A673 (cell line): ENCODE data around the gene PEPD. TPM values are rescaled to one million over a fixed set of nuclear protein-coding genes. Genes with fewer than 3 reads are reported as not detected.

ENCODE experiments used
- BruUV-seq: library from RNA; stranded (reverse); fragments of 400-500 nt; replicated peaks from 2 replicates; lab custom pipeline; 2021; lab: Mats Ljungman, UMichigan
- CTCF ChIA-PET: fragments of 300-600 bp; sonication (Branson Sonifier 250); formaldehyde crosslinking; loops from one replicate; lab custom pipeline; 2022; ENCODE audit warnings: antibody characterized with exemption; lab: Charles Lee
- POLR2A ChIA-PET: fragments of 300-600 bp; sonication (Branson Sonifier 250); formaldehyde crosslinking; loops from one replicate; lab custom pipeline; 2022; ENCODE audit warnings: antibody characterized with exemption; ENCODE audit not compliant: low non-redundant PET; lab: Charles Lee
- DNase-seq: peaks from one replicate; pipeline ENCODE4 v3.0.0-alpha.2; 2015; ENCODE audit warnings: low spot score
- H3K27ac ChIP-seq: fragments of 200-600 bp; sonication (generic); 2 replicates; pipeline ENCODE4 v1.5.1; 2016; ENCODE audit warnings: mixed run types, low read depth, mild to moderate bottlenecking, mixed read lengths, antibody characterized with exemption, low read length; ENCODE audit not compliant: poor library complexity, severe bottlenecking
- H3K27me3 ChIP-seq: fragments of 200-600 bp; sonication (generic); replicated peaks from 2 replicates; pipeline ENCODE4 v1.6.1; 2017; ENCODE audit warnings: mixed run types, low read depth, mild to moderate bottlenecking, mixed read lengths, antibody characterized with exemption, low read length; ENCODE audit not compliant: insufficient read depth, poor library complexity
- H3K36me3 ChIP-seq: fragments of 200-600 bp; sonication (generic); 2 replicates; pipeline ENCODE4 v1.6.1; 2016; ENCODE audit warnings: mixed run types, mild to moderate bottlenecking, mixed read lengths, antibody characterized with exemption, low read length; ENCODE audit not compliant: insufficient read depth, poor library complexity, severe bottlenecking
- H3K4me1 ChIP-seq: fragments of 200-600 bp; sonication (generic); 2 replicates; pipeline ENCODE4 v1.6.1; 2017; ENCODE audit warnings: mixed run types, mild to moderate bottlenecking, mixed read lengths, antibody characterized with exemption, low read length; ENCODE audit not compliant: insufficient read depth, poor library complexity, severe bottlenecking
- H3K4me3 ChIP-seq: fragments of 200-600 bp; sonication (generic); 2 replicates; pipeline ENCODE4 v1.5.1; 2016; ENCODE audit warnings: low read depth, mixed run types, mild to moderate bottlenecking, mixed read lengths, low read length; ENCODE audit not compliant: poor library complexity, severe bottlenecking
- H3K9me3 ChIP-seq: fragments of 200-600 bp; sonication (generic); 2 replicates; pipeline ENCODE4 v1.6.1; 2016; ENCODE audit warnings: mixed run types, low read depth, mild to moderate bottlenecking, mixed read lengths, antibody characterized with exemption, low read length; ENCODE audit not compliant: poor library complexity, severe bottlenecking
- EZH2 ChIP-seq: fragments of 200-600 bp; sonication (generic); IDR thresholded peaks from 2 replicates; pipeline ENCODE4 v1.6.1; 2017; ENCODE audit warnings: borderline replicate concordance, low read depth, mild to moderate bottlenecking, mixed read lengths, antibody characterized with exemption, low read length; ENCODE audit not compliant: poor library complexity, severe bottlenecking
- intact Hi-C: fragments of 100-400 bp; cut with micrococcal nuclease; formaldehyde crosslinking; loops from one replicate; pipeline ENCODE4 v1.10.0; 2022; ENCODE audit not compliant: unreplicated experiment
- total RNA-seq: library from RNA; stranded (reverse); gene quantifications from 2 replicates; pipeline ENCODE4 v1.2.3, GENCODE V29; 2021
- TF ChIP-seq, protein P1 (sequence below): fragments of 300-800, 200-600 bp; sonication (generic); conservative IDR thresholded peaks from 2 replicates; pipeline ENCODE4 v1.5.1; 2017; ENCODE audit warnings: low read depth, mild to moderate bottlenecking, antibody characterized with exemption, low read length, moderate library complexity, mixed read lengths

Gene PEPD
- total RNA-seq, 1 experiment from 2014 or later, result 82.2 TPM

DNA sequence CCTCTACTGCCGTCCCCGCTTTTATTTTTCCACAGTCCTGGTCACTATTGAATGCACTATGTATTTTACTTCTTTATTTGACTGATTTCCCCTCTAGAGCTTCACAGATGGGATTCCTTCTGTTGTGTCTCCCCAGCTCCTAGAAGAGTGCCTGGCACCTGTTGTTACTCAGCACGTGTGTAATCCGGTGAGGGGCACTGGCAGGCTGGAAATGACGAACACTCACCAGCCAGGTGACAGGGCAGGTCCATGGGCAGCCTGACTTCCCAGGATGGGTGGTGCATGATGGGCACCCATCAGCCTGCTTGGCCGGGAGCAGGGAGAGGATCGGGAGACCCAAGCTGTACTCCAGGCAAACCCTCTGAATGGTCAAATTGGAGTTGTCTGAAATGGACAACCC lies 80.9 kb downstream of the PEPD start:
- BruUV-seq, result no TSS peak
- no peak for DNase-seq
- intact Hi-C loops, result no loop called here
- H3K27ac ChIP-seq, result no peak overlapping the region
- ChIA-PET POLR2A (no interaction called here), CTCF (no interaction called here)
- no peak overlapping the region for H3K4me3 ChIP-seq
- H3K9me3 ChIP-seq, result no peaks in the 10 kb centered on the region
- H3K27me3 ChIP-seq, result no peaks in the 10 kb centered on the region
- TF ChIP-seq, protein P1, sequence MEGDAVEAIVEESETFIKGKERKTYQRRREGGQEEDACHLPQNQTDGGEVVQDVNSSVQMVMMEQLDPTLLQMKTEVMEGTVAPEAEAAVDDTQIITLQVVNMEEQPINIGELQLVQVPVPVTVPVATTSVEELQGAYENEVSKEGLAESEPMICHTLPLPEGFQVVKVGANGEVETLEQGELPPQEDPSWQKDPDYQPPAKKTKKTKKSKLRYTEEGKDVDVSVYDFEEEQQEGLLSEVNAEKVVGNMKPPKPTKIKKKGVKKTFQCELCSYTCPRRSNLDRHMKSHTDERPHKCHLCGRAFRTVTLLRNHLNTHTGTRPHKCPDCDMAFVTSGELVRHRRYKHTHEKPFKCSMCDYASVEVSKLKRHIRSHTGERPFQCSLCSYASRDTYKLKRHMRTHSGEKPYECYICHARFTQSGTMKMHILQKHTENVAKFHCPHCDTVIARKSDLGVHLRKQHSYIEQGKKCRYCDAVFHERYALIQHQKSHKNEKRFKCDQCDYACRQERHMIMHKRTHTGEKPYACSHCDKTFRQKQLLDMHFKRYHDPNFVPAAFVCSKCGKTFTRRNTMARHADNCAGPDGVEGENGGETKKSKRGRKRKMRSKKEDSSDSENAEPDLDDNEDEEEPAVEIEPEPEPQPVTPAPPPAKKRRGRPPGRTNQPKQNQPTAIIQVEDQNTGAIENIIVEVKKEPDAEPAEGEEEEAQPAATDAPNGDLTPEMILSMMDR, result no peak
- TF ChIP-seq EZH2, result no peak
- peaks cover 13% of the 10 kb centered on the region for H3K4me1 ChIP-seq
- no peaks in the 10 kb centered on the region for H3K36me3 ChIP-seq

GRCh38 chr19:33440241-33440640 lies 81.3 kb downstream of the PEPD start:
- no peak for TF ChIP-seq EZH2
- TF ChIP-seq, protein P1, result no peak
- ChIA-PET CTCF (no interaction called here), POLR2A (no interaction called here)
- Histone ChIP-seq H3K9me3 (no peaks in the 10 kb centered on the region), H3K4me3 (no peak overlapping the region), H3K27me3 (no peaks in the 10 kb centered on the region), H3K4me1 (peaks cover 17% of the 10 kb centered on the region), H3K36me3 (no peaks in the 10 kb centered on the region), H3K27ac (no peak overlapping the region)
- no TSS peak for BruUV-seq
- no peak for DNase-seq
- intact Hi-C loops, result no loop called here

DNA sequence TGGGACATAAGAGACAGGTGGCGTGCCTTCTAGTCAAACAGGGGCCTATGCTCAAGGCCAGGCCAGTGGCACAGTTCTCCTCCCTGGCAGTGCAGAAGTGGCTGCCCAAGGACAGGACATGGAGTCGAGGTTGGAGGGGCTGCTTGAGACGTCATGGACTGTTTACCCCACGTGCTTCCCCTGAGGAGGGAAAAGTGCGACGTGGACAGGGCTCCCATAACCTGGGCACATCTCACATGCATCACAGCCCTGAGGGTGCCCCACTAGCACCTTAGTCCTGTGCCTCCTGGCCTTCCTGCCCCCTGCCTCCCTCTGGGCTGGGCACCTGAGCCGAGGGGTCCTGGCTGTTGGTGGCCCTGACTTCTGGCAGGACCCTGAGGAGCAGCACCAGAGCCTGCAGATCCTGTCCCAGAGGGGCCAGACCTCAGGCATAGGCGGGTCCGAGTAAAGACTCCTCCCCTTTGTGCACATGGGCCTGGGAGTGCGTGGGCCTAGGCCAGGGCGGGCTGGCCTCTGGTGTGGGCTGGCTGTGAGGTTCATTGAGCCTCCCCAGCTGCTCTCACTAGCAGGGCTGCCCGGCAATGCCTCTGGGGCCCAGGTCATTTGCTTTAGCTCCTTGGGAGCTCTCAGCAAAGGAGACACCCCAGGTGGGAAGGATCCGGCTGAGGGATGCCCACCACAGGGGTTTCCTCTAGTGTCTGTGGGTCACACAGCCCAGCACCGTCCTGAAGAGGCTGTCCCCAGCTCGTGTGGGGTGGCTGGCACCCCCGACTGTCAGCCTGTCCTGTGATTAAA lies 82.4 kb downstream of the PEPD start:
- ChIA-PET POLR2A (no interaction called here), CTCF (no interaction called here)
- Histone ChIP-seq H3K36me3 (no peaks in the 10 kb centered on the region), H3K4me1 (peaks cover 27% of the 10 kb centered on the region), H3K27ac (no peak overlapping the region), H3K4me3 (no peak overlapping the region), H3K27me3 (no peaks in the 10 kb centered on the region), H3K9me3 (no peaks in the 10 kb centered on the region)
- DNase-seq, result no peak
- no peak for TF ChIP-seq EZH2
- TF ChIP-seq, protein P1, result no peak
- intact Hi-C loops, result no loop called here
- BruUV-seq, result no TSS peak
